AG10803 (cell line): ENCODE measurements around the gene YARS1.

Experiments used
- DNase-seq: peaks from one replicate; pipeline ENCODE4 v3.0.0; 2010; ENCODE audit warnings: low read depth
- H3K4me3 ChIP-seq: 2 replicates; pipeline ENCODE4 v1.5.1; 2011; ENCODE audit warnings: mild to moderate bottlenecking, low read length, control low read depth
- TF ChIP-seq, protein P1 (sequence below): conservative IDR thresholded peaks from 2 replicates; pipeline ENCODE4 v1.5.1; 2011; ENCODE audit warnings: mild to moderate bottlenecking, low read length, control low read depth, inconsistent platforms

The YARS1 gene

DNA sequence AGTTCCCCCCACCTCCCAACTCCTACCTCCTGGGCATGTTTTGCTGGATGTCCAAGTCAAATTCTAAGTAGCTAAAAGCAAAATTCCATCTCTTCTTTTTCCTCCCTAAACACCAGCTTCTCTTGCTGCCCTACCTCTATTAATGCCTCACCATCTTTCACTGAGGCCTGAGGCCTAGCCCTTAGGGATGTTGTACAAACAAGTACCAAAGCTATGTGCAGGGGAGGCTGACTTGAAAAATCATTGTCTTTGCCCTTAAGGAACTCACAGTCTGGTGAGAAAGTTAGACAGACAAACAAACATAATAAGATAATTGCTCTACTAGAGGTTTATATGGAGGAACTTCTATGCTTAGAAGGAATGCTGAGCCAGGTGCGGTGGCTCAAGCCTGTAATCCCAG lies 89.3 kb downstream of the YARS1 start:
- no peak for DNase-seq
- TF ChIP-seq, protein P1, sequence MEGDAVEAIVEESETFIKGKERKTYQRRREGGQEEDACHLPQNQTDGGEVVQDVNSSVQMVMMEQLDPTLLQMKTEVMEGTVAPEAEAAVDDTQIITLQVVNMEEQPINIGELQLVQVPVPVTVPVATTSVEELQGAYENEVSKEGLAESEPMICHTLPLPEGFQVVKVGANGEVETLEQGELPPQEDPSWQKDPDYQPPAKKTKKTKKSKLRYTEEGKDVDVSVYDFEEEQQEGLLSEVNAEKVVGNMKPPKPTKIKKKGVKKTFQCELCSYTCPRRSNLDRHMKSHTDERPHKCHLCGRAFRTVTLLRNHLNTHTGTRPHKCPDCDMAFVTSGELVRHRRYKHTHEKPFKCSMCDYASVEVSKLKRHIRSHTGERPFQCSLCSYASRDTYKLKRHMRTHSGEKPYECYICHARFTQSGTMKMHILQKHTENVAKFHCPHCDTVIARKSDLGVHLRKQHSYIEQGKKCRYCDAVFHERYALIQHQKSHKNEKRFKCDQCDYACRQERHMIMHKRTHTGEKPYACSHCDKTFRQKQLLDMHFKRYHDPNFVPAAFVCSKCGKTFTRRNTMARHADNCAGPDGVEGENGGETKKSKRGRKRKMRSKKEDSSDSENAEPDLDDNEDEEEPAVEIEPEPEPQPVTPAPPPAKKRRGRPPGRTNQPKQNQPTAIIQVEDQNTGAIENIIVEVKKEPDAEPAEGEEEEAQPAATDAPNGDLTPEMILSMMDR, result no peak
- H3K4me3 ChIP-seq, result no peak overlapping the region

DNA sequence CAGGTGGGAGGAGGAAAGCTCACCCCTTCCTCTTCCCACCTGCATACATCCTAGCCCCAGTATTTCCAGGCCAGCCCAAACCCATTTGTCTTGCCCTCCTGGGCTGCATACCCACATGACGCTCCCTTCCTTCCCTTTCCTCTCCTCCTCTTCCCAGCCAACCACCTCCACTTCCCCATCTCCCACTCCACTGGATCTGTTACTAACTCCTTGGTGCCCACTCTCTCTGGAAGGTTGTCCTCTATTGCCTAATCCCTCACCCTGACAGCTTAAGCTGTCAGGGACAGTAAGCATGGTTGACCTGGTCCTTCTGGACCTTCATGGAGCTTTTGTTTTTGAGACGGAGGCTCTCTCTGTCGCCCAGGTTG lies 91.6 kb downstream of the YARS1 start:
- DNase-seq, result no peak
- H3K4me3 ChIP-seq, result no peak overlapping the region
- TF ChIP-seq, protein P1, result no peak
